Measurements from ENCODE around the gene CYP27A1.
A peak's percentile ranks its signal among the peaks of the same experiment; 100 is the strongest.

Gene CYP27A1

GRCh38 chr2:218744615-218745014 is 37.3 kb upstream of the CYP27A1 start:
- DNase-seq (ENCODE audit: low spot score): peak; percentile 42
- in situ Hi-C loops (cut with MboI; ENCODE audit: low pct_unique_long_range_greater_than_20kb, low sequenced_read_pairs, unreplicated experiment): no loop called here
- TF ChIP-seq, protein P1, sequence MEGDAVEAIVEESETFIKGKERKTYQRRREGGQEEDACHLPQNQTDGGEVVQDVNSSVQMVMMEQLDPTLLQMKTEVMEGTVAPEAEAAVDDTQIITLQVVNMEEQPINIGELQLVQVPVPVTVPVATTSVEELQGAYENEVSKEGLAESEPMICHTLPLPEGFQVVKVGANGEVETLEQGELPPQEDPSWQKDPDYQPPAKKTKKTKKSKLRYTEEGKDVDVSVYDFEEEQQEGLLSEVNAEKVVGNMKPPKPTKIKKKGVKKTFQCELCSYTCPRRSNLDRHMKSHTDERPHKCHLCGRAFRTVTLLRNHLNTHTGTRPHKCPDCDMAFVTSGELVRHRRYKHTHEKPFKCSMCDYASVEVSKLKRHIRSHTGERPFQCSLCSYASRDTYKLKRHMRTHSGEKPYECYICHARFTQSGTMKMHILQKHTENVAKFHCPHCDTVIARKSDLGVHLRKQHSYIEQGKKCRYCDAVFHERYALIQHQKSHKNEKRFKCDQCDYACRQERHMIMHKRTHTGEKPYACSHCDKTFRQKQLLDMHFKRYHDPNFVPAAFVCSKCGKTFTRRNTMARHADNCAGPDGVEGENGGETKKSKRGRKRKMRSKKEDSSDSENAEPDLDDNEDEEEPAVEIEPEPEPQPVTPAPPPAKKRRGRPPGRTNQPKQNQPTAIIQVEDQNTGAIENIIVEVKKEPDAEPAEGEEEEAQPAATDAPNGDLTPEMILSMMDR (IDR thresholded peaks at IDR 0.05; ENCODE audit: extremely low read depth, insufficient read depth, missing control alignments): no peak

- TF ChIP-seq, protein P1 (IDR thresholded peaks at IDR 0.05; ENCODE audit: extremely low read depth, insufficient read depth, missing control alignments): no peak
- in situ Hi-C loops (cut with MboI; ENCODE audit: low pct_unique_long_range_greater_than_20kb, low sequenced_read_pairs, unreplicated experiment): no loop called here
- DNase-seq (ENCODE audit: low spot score): peak; percentile 48
These were observed 36.8 kb upstream of the CYP27A1 start for GRCh38 chr2:218745160-218745558.

DNA sequence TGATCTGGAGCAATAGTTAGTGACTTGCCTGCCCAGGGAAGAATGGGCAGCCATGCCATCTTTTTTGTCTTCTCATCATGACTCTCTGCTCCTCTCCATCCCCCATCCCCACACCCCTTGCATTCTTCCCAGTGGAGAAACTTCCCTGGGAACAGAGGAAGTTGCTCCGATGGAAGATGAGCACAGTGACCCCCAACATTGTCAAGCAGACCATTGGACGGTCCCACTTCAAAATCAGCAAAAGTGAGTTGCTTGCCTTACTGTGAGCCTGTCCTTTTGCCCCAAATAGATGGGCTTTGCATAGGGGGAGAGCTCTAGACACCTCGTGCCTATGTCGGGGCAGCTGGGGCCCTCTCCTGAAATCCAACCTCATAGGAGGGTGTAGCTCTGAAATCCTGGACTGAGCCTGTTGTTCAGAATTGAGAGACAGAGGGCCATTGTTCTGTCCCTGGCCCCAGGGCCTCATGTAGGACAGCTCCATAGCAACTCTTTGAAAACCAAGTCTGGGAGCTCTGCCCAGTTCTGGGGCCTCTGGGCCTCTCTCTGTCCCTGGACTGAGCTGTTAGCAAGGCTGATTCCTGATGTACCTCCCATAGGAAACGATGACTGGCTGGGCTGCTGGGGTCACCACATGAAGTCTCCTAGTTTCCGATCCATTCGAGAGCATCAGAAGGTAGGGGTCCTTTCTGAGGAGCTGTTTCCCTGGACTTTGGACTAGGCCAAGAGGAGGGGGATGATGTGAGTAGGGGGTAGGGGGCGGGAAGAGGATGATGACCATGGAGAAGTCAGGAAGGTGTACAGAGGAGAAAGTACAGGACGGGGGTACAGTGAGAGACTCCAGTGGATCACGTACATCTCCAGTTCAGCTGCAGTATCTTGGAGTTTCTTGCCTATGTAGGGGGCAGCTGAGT is 36.1 kb upstream of the CYP27A1 start:
- TF ChIP-seq, protein P1 (IDR thresholded peaks at IDR 0.05; ENCODE audit: extremely low read depth, insufficient read depth, missing control alignments): no peak
- DNase-seq (ENCODE audit: low spot score): no peak
- in situ Hi-C loops (cut with MboI; ENCODE audit: low pct_unique_long_range_greater_than_20kb, low sequenced_read_pairs, unreplicated experiment): no loop called here

DNA sequence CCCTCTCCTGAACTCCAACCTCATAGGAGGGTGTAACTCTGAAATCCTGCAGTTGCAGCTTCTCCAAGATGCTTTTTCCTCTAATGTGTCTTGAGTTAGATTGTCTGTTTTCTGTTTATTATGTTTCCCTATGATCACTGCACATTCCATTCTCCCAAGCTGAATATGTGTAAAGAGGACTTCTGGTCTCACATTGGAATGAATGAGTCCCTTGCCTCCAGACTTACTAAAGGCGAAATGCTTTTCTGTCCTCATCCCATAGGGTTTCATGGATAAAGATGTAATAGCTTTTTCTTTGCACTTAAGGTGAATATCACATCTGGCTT is 35.5 kb upstream of the CYP27A1 start:
- in situ Hi-C loops (cut with MboI; ENCODE audit: low pct_unique_long_range_greater_than_20kb, low sequenced_read_pairs, unreplicated experiment): no loop called here
- no peak for DNase-seq (ENCODE audit: low spot score)
- TF ChIP-seq, protein P1 (IDR thresholded peaks at IDR 0.05; ENCODE audit: extremely low read depth, insufficient read depth, missing control alignments): no peak

GRCh38 chr2:218746960-218747359 is 35.0 kb upstream of the CYP27A1 start:
- no peak for DNase-seq (ENCODE audit: low spot score)
- in situ Hi-C loops (cut with MboI; ENCODE audit: low pct_unique_long_range_greater_than_20kb, low sequenced_read_pairs, unreplicated experiment): no loop called here
- TF ChIP-seq, protein P1 (IDR thresholded peaks at IDR 0.05; ENCODE audit: extremely low read depth, insufficient read depth, missing control alignments): no peak

DNA sequence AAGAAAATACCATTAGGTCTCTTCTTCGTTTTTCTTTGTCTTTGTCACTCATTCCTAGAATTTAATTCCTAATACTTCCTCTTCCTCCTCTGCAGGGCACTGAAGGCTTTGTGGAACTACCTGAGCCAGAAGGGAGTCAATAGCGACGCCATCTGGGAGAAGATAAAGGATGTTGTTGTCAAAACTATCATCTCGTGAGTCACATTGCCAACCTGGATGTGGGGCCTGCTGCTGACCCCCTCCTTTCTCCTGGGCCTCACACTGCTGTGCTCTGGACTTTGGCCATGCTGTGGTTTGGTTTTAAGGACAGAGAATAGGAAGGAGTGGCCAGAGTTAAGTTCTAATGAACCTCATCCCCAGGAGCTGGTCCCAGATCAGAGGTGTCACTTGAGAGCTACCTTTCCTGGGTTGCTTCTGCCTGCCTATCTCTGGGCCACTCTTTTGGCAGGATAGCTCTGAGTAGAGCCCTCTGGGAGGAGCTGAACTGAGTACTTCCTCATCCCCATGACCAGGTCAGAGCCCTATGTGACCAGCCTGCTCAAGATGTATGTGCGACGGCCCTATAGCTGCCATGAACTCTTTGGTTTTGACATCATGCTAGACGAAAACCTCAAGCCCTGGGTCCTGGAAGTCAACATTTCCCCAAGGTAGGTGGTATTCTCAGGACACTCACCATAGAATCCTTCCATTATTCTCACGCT is 33.1 kb upstream of the CYP27A1 start:
- in situ Hi-C loops (cut with MboI; ENCODE audit: low pct_unique_long_range_greater_than_20kb, low sequenced_read_pairs, unreplicated experiment): no loop called here
- TF ChIP-seq, protein P1 (IDR thresholded peaks at IDR 0.05; ENCODE audit: extremely low read depth, insufficient read depth, missing control alignments): no peak
- no peak for DNase-seq (ENCODE audit: low spot score)
